ENCODE data around the gene PEX5L. TPM values are rescaled to one million over a fixed set of nuclear protein-coding genes. Genes with fewer than 3 reads are reported as not detected.

PEX5L gene
- total RNA-seq, 3 donors from 2014 or later, result 0.12 to 0.78 (median 0.25) TPM

DNA sequence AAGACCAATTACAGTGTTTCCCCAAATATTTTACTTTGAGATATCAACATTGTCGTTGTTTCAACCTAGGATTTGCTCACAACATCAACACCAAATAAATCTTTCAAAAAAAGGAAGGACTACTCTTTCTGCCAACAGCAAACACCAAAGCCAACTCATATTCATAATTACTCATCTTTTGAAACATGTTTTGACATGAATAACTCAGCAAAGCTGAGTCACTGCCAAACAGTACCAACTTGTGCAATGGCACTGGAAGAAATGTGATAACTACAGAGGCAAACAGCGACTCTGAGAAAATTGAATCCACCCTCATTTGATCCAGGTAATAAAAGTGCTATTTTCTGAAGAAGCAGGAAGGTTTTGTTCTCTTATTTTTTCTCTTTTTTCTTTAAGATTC lies 67.2 kb downstream of the PEX5L start:
- ATAC-seq (no peak), DNase-seq (no peak)
- Histone ChIP-seq H3K4me3 (no peak overlapping the region), H3K9me3 (no peaks in the 10 kb centered on the region), H3K36me3 (ENCODE audit: low read depth) (no peaks in the 10 kb centered on the region), H3K4me1 (ENCODE audit: low read depth) (no peaks in the 10 kb centered on the region)
- intact Hi-C loops (cut with DNase I, micrococcal nuclease), result no loop called here
- TF ChIP-seq, protein P1, sequence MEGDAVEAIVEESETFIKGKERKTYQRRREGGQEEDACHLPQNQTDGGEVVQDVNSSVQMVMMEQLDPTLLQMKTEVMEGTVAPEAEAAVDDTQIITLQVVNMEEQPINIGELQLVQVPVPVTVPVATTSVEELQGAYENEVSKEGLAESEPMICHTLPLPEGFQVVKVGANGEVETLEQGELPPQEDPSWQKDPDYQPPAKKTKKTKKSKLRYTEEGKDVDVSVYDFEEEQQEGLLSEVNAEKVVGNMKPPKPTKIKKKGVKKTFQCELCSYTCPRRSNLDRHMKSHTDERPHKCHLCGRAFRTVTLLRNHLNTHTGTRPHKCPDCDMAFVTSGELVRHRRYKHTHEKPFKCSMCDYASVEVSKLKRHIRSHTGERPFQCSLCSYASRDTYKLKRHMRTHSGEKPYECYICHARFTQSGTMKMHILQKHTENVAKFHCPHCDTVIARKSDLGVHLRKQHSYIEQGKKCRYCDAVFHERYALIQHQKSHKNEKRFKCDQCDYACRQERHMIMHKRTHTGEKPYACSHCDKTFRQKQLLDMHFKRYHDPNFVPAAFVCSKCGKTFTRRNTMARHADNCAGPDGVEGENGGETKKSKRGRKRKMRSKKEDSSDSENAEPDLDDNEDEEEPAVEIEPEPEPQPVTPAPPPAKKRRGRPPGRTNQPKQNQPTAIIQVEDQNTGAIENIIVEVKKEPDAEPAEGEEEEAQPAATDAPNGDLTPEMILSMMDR (IDR thresholded peaks at IDR 0.05), result no peak

DNA sequence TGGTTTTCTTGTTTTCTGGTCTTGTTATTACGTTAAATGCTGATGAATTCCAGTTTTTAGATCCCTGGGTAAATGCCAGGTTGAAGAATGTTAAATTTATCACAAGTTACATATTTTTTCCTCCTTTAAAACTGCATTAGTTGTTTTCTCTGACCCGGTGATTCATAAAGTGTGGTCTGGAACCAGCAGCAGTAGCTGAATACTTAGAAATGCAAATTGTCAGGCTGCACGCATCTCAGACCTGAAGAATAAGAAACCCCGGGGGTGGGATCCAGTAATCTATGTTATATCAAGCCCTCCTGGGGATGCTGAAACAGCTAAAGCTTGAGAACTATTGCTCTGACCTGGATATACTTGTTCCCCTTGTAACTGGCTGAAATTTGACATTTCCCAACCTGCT lies 69.1 kb downstream of the PEX5L start:
- Histone ChIP-seq H3K9me3 (no peaks in the 10 kb centered on the region), H3K36me3 (ENCODE audit: low read depth) (no peaks in the 10 kb centered on the region), H3K4me1 (ENCODE audit: low read depth) (no peaks in the 10 kb centered on the region), H3K4me3 (no peak overlapping the region)
- ATAC-seq (no peak), DNase-seq (no peak)
- TF ChIP-seq, protein P1 (IDR thresholded peaks at IDR 0.05), result no peak
- intact Hi-C loops (cut with DNase I, micrococcal nuclease), result no loop called here

DNA sequence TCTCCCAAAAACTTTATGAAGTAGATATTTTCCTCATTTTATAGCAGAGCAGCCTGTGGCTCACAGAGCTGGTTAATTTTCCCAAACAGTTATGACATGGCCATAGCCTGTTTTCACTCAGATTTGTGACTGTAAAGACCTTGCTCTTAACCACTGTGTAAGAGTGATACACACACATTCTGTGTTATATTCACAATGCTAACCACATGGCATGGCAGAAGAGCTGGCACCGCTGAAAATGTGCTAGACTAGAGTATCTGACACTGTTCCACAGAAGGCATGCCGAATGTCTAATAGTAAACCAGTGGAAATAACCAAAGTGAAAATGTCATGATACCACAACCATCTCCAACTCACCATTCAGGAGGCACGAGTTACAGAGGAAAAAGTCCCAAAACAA lies 71.8 kb downstream of the PEX5L start:
- DNase-seq (no peak), ATAC-seq (no peak)
- intact Hi-C loops (cut with DNase I, micrococcal nuclease), result no loop called here
- Histone ChIP-seq H3K36me3 (ENCODE audit: low read depth) (no peaks in the 10 kb centered on the region), H3K4me1 (ENCODE audit: low read depth) (no peaks in the 10 kb centered on the region), H3K4me3 (no peak overlapping the region), H3K9me3 (no peaks in the 10 kb centered on the region)
- TF ChIP-seq, protein P1 (IDR thresholded peaks at IDR 0.05), result no peak

DNA sequence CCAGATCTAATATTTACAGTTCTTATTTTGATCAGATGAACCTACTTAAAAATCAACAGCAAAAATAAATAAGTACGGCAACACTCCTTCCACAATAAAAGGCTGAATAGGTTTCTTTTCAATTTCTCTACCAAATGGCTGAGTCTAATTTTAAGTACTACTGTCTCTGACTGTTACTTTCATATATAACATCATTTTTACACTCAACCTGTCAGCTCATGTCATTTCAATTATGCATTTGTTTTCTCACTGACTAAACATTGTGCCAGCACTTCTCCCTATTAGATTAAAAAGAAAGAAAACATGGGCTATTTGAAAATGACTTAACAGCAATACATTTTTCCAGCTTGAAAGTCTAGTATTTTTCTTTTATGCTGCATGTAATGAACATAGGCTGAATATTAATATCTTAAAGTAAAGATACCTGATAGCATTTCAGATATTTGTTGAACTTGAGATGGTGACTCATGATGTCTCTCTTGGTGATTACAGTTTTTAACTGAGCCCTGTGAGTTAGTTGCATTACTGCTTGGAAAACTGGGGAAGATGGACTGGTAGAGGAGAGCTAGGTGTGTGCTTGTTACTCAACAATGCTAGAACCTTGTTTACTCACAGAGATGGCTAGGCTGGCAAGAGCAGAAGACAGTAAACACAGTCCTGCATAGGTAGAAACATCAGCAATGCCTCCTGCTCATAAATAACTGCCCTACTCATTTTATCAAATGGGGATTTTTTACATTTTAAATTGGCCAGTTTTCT lies 73.9 kb downstream of the PEX5L start:
- intact Hi-C loops (cut with DNase I, micrococcal nuclease), result no loop called here
- no peaks in the 10 kb centered on the region for H3K9me3 ChIP-seq
- TF ChIP-seq, protein P1 (IDR thresholded peaks at IDR 0.05), result no peak

DNA sequence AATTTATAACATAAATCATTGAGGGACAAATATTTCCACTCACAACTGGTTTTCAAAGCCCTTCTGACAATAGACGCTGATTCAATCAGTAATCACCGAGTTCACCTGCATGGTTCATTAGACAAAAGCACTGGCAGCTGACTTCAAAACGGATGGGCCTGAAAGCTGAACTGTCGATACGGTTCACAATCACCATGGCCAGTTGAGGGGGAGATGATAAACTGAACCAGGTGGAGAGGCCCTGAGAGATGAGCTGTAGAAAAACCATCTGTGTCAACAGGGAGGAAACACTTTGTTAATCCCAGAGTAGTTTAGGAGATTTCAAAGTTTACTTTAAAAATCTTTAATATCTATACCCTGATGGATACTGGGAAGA lies 75.0 kb downstream of the PEX5L start:
- ATAC-seq (no peak), DNase-seq (no peak)
- no peaks in the 10 kb centered on the region for H3K4me1 ChIP-seq (ENCODE audit: low read depth)
- H3K9me3 ChIP-seq, result no peaks in the 10 kb centered on the region
- TF ChIP-seq, protein P1 (IDR thresholded peaks at IDR 0.05), result no peak
- no peaks in the 10 kb centered on the region for H3K36me3 ChIP-seq (ENCODE audit: low read depth)
- no peak overlapping the region for H3K4me3 ChIP-seq
- intact Hi-C loops (cut with DNase I, micrococcal nuclease), result no loop called here

More for the DNA sequence above, 73.9 kb downstream of the PEX5L start:
- ATAC-seq (no peak), DNase-seq (no peak)
- Histone ChIP-seq H3K4me3 (no peak overlapping the region), H3K36me3 (ENCODE audit: low read depth) (no peaks in the 10 kb centered on the region), H3K4me1 (ENCODE audit: low read depth) (no peaks in the 10 kb centered on the region)

Data from mucosa of descending colon (tissue), 3 donors.